GM06990 (cell line): Measurements from ENCODE around the gene KCNG4.

Source experiments
- DNase-seq: peaks from one replicate; pipeline ENCODE4 v3.0.0-alpha.2; 2011; ENCODE audit not compliant: insufficient read length; ENCODE audit errors: extremely low read depth
- H3K27me3 ChIP-seq: replicated peaks from 2 replicates; pipeline ENCODE4 v1.6.0; 2011; ENCODE audit warnings: low read length; ENCODE audit not compliant: control insufficient read depth, insufficient read depth
- H3K36me3 ChIP-seq: 2 replicates; pipeline ENCODE4 v1.5.1; 2011; ENCODE audit warnings: low read length; ENCODE audit not compliant: control insufficient read depth, insufficient read depth
- H3K4me3 ChIP-seq: replicated peaks from 2 replicates; pipeline ENCODE4 v1.5.1; 2011; ENCODE audit warnings: low read depth, mild to moderate bottlenecking, control low read depth, low read length
- TF ChIP-seq, protein P1 (sequence below): IDR thresholded peaks from 2 replicates; pipeline ENCODE4 v1.5.1; 2011; ENCODE audit warnings: low read length, control low read depth, mild to moderate bottlenecking, inconsistent platforms; ENCODE audit not compliant: insufficient read depth, poor library complexity, severe bottlenecking

KCNG4 gene

DNA sequence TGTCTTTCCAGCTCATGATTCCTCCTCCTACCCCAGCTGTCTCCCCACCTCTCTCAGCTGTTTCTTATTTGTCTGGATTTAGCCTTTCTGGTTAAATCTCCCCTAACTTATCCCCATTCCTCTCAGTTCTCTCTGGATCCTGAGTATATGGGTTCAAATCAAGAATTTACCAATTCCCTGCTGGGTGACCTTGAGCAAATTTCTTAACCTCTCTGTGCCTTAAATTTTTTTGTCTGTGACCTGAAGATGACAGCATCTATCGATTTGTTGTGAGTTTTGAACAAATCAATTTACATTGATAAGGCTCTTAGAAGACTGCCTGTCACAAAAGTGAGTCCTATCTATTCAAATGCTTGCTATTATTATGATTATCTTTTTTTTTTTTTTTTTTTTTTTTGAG lies 2.0 kb upstream of the KCNG4 start:
- no peak overlapping the region for H3K4me3 ChIP-seq
- no peaks in the 10 kb centered on the region for H3K27me3 ChIP-seq
- no peak for DNase-seq
- TF ChIP-seq, protein P1, sequence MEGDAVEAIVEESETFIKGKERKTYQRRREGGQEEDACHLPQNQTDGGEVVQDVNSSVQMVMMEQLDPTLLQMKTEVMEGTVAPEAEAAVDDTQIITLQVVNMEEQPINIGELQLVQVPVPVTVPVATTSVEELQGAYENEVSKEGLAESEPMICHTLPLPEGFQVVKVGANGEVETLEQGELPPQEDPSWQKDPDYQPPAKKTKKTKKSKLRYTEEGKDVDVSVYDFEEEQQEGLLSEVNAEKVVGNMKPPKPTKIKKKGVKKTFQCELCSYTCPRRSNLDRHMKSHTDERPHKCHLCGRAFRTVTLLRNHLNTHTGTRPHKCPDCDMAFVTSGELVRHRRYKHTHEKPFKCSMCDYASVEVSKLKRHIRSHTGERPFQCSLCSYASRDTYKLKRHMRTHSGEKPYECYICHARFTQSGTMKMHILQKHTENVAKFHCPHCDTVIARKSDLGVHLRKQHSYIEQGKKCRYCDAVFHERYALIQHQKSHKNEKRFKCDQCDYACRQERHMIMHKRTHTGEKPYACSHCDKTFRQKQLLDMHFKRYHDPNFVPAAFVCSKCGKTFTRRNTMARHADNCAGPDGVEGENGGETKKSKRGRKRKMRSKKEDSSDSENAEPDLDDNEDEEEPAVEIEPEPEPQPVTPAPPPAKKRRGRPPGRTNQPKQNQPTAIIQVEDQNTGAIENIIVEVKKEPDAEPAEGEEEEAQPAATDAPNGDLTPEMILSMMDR: no peak
- H3K36me3 ChIP-seq: no peaks in the 10 kb centered on the region

DNA sequence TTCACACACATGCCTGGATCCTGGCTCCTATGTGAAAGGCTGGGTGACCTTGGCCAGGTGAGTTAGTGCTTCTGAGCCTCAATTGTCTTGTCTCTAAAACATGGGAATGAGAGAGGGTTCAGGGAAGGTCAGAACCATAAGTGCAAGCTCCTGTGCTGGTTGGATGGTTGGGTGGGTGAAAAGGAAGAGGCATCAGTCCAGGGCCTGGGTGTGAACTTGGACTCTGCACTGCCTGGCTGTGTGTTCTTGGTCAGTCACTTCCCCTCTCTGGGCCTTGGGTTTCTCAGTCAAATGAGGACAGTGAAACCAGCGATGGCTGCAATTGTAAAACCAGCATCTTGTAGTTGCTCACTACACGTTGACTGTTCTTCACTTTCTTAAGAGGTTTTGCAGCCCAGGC lies 643 bp upstream of the KCNG4 start:
- DNase-seq: no peak
- no peak overlapping the region for H3K4me3 ChIP-seq
- TF ChIP-seq, protein P1: no peak
- H3K36me3 ChIP-seq: no peaks in the 10 kb centered on the region
- no peaks in the 10 kb centered on the region for H3K27me3 ChIP-seq

DNA sequence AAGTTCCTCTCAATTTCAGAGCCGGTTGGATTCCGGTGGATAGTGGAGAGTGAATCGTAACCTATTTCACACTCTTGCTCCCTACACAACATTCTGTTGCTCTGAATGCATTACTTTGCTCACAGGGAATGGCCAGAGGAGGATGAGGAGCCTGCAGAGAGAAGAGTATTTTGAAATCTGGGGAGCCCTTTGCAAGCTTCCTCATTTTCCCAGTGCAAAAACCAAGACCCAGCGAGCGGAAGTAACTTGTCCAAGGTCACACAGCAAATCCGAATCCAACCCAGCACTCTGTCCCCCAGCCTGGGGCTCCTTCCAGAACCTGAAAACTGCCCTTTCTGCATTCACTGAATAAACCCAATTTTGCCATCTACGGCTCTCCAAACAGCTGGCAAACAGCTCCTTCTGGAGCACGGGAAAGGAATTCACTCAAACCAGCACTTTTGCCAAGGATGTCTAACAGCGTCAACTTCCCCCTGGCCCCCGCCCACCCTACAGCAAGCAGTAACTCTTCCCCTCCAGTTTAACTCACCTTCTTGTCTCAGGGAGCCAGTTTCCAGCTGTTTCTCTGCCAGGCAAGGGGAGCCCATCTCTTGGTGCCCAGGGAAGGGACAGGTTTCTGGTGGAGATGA lies 557 bp downstream of the KCNG4 start:
- no peak overlapping the region for H3K4me3 ChIP-seq
- TF ChIP-seq, protein P1: no peak
- no peaks in the 10 kb centered on the region for H3K27me3 ChIP-seq
- DNase-seq: no peak
- H3K36me3 ChIP-seq: no peaks in the 10 kb centered on the region

DNA sequence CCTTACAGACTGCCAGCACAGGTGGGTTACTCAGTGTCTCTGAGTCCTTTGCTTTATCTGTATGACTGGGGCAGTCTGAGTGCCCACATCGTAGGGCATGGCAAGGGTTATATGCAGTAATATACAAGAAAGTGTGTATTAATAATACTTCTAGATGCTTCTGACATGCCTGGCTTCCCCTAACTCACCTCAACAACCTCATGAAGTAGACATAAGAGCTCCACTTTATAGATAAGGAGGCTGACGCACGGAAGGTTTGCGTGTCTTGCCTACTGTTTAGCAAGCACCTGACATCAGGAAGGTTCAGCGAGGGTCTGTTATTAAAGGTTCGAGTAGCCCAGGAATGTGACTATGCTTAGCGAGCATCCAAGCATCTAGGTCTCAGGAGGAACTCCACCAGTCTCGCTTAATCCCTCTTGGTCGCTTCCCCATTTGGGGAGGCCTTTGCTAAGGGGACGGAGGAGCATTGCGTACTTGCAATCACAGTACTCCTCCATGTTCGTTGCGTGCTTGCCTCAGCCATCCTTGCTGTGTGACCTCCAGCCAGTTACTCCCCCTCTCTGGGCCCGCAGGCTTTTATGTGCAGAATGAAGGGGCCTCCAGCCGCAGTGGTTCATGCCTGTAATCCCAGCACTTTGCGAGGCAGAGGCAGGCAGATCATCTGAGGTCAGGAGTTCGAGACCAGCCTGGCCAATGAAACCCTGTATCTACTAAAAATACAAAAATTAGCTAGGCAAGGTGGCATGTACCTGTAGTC lies 1.6 kb downstream of the KCNG4 start:
- TF ChIP-seq, protein P1: no peak
- Histone ChIP-seq H3K36me3 (no peaks in the 10 kb centered on the region), H3K4me3 (no peak overlapping the region), H3K27me3 (no peaks in the 10 kb centered on the region)
- DNase-seq: no peak

DNA sequence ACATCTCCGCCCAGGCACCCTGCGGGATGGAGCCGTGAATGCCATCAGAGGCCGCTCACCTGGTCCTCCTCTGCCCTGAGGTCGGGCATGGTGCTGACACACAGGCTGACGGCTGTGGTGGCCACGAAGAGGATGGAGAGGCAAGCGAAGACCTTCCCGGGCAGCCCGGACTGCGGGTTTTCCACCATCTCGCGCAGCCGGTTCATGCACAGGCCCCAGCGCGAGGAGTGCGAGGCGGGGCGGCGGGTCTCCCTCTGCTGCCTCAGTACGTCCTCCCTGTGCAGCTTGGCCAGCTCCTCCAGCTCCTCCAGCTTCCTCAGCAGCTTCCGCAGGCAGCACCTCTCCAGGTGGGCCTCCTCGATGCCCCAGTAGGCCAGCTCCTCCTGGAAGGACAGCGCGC lies 3.1 kb downstream of the KCNG4 start:
- Histone ChIP-seq H3K4me3 (no peak overlapping the region), H3K36me3 (no peaks in the 10 kb centered on the region), H3K27me3 (no peaks in the 10 kb centered on the region)
- no peak for DNase-seq
- TF ChIP-seq, protein P1: no peak
